RWPE1 (cell line): ENCODE results near the gene KRT83.
"Not testable (repeated sequence)": the region's sequence is repeated elsewhere in the genome, so short reads cannot be mapped to it uniquely, and the experiment has no call there.

Experiments
- CTCF ChIA-PET: fragments of 350-600 bp; sonication (Branson Sonifier 250); formaldehyde crosslinking; extraction: SDS; loops from one replicate; lab custom pipeline; 2021; lab: Yijun Ruan, JAX
- POLR2A ChIA-PET: fragments of 400-600 bp; formaldehyde crosslinking; extraction: SDS; loops from one replicate; lab custom pipeline; 2020; ENCODE audit warnings: antibody characterized with exemption; ENCODE audit not compliant: low non-redundant PET; lab: Yijun Ruan, JAX
- DNase-seq: peaks from one replicate; pipeline ENCODE4 v3.0.0; 2012; ENCODE audit warnings: low spot score
- H3K27ac ChIP-seq: fragments of 450-650 bp; 2 replicates; pipeline ENCODE4 v1.5.1; 2017
- CTCF ChIP-seq: fragments of 450-650 bp; conservative IDR thresholded peaks from 2 replicates; pipeline ENCODE4 v1.5.1; 2017; ENCODE audit warnings: low read depth, mild to moderate bottlenecking

Gene KRT83

GRCh38 chr12:52316290-52316689, 4.9 kb downstream of the KRT83 start:
- POLR2A ChIA-PET = no interaction called here
- no peak for DNase-seq
- CTCF ChIA-PET = interaction anchor here (0.7 kb wide), 1 partner anchor 29 kb away, joined by 3 read pairs; no protein-coding TSS in a partner anchor
- TF ChIP-seq CTCF = no peak
- no peak overlapping the region for H3K27ac ChIP-seq

GRCh38 chr12:52315721-52316120, 5.5 kb downstream of the KRT83 start:
- H3K27ac ChIP-seq, POLR2A ChIA-PET, DNase-seq: not testable (repeated sequence)
- CTCF ChIA-PET = interaction anchor here (0.7 kb wide), 1 partner anchor 544 kb away, joined by 3 read pairs; no protein-coding TSS in a partner anchor

- ChIA-PET CTCF (interaction anchor here (1.1 kb wide), 1 partner anchor 13 kb away, joined by 7 read pairs; no protein-coding TSS in a partner anchor), POLR2A (no interaction called here)
- DNase-seq = no peak
- TF ChIP-seq CTCF = no peak
- no peak overlapping the region for H3K27ac ChIP-seq
These were observed 6.7 kb downstream of the KRT83 start for GRCh38 chr12:52314511-52314910.

GRCh38 chr12:52313926-52314325, 7.3 kb downstream of the KRT83 start:
- no peak for TF ChIP-seq CTCF
- DNase-seq = no peak
- H3K27ac ChIP-seq = no peak overlapping the region
- POLR2A ChIA-PET = no interaction called here
- CTCF ChIA-PET = no interaction called here

- no peak overlapping the region for H3K27ac ChIP-seq
- DNase-seq = no peak
- CTCF ChIA-PET = interaction anchor here (0.9 to 1.1 kb wide), 2 partner anchors 12 to 34 kb away, joined by 3 to 4 read pairs; no protein-coding TSS in a partner anchor
- POLR2A ChIA-PET = no interaction called here
- no peak for TF ChIP-seq CTCF
These were observed 7.7 kb downstream of the KRT83 start for GRCh38 chr12:52313461-52313860.

- no peak for DNase-seq
- CTCF ChIA-PET = interaction anchor here (0.9 to 1.5 kb wide), 3 partner anchors 16 to 568 kb away, joined by 3 to 5 read pairs (median 5); no protein-coding TSS in a partner anchor
- no peak overlapping the region for H3K27ac ChIP-seq
- TF ChIP-seq CTCF = no peak
- POLR2A ChIA-PET = no interaction called here
These were observed 9.1 kb downstream of the KRT83 start for GRCh38 chr12:52312086-52312485.

GRCh38 chr12:52311285-52311648, 9.9 kb downstream of the KRT83 start:
- CTCF ChIA-PET = interaction anchor here (0.9 to 1.5 kb wide), 3 partner anchors 16 to 568 kb away, joined by 3 to 5 read pairs (median 5); no protein-coding TSS in a partner anchor

More at GRCh38 chr12:52311285-52311648, 9.9 kb downstream of the KRT83 start:
- no peak for TF ChIP-seq CTCF
- POLR2A ChIA-PET = no interaction called here
- no peak overlapping the region for H3K27ac ChIP-seq
- no peak for DNase-seq
